Epidermal melanocyte (primary cell): Measurements from ENCODE around the gene TTC31.
A peak's percentile ranks its signal among the peaks of the same experiment; 100 is the strongest.

Source experiments
- DNase-seq: peaks from one replicate; pipeline ENCODE4 v3.0.0; 2011; ENCODE audit warnings: low spot score; ENCODE audit not compliant: insufficient read length

The TTC31 gene

DNA sequence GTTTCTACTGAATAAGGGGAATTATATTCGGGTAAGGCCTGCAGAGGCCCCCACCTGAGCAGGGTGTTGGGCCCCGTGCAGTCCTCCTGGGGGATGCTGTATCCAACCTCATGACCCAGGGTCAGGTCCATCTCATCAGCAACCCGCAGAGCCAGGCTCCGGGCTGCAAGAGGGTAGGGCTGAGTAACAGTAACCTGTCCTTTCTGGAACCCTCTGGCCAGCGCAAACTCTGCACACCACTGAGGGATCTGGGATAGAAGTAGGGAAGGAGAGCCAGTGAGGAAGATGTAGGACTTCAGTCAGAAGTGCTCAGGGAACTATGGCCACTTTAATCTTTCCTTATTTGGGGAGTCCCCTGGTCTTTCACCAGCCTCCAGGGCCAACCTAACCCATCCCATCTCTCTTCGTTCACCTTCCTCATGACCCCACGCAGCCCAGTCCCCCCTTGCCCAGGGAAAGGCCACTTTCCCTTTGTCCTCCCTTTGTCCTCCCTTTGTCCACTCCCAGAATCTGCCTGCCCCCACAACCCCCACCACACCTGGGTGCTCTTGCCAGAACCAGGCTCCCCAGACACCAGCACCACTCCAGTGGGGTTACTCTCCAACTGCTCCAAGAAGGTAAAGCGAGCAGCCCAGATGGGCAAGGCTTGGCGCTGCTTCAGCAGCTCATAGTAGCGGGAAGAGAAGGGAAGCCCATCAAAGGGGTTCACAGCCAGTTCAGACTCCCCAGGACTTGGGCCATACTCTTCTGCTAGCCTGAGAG lies 42.3 kb downstream of the TTC31 start:
- DNase-seq, result no peak

DNA sequence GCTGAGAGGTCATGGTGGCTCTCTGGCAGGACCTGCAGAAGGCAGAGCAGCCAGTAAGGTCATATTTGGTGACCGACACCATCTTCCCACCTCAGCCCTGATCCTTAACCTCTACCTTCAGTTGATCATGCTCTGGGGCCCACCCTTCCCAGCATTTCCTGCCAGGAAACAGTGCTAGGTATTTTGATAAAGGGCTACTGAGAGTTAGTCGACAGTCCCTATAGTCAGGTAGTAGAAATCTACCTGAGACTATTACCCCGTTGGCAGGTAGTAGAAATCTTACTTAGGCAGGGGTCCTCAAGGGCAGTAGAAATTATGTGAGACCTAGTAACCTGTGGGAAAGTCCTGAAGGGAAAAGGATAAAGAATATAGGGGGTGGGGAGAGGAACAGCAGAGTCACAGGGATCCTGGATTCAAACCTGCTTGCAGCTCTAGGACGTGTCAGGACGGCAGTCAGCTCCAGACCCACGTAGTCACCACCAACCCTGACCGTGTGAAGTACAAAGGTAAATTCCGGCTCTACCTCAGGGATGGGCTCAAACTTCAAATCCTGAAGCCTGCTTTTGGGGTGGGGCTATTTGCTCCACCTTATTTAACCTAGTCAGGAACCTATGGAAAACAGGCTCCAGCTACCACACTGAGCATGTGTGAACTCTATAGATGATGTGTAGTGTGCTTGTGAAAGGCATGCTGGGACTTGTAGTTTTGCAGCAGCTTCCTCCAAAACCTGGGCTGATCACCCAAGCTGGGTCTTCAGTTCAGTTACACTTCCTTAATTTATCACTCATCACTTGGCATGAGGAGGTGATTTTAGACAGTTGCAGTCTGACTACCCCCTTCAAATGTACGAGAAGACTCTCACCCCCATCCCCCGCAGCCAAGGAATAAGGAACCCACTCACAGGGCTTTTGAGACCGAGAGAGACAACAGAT lies 43.1 kb downstream of the TTC31 start, which contains the start of gene DQX1:
DQX1 (minus strand) TSS at position 515 of the 932 bp plus-strand sequence; CDS start at position 13, 502 bp downstream.
- no peak for DNase-seq

DNA sequence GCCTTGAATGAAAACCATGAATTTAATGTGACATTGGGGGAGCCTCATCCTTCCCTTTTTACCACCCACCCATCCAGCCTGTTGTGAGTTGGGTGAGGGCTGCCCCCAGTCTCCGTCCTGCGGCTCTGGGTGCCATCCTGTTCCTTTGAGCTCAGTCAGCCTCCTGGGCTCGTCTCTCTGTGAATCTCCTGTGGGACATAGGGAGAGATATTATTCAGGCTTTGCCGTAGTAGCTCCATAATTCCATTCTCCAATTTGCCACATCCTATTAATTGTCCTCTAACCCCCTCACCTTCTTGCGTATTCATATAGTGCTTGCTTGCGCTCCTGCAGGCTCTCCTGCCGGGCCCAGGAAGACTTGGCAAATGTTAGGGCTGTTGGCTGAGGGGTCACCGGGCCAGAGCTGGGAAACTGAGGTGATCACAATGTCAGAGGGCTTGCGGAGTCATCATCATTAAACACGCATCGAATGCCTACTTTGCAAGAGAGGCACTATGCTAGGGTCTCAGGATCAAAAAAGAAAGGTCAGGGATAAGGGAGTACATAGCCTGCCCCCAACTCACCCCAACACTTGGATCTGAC lies 43.9 kb downstream of the TTC31 start:
- no peak for DNase-seq

DNA sequence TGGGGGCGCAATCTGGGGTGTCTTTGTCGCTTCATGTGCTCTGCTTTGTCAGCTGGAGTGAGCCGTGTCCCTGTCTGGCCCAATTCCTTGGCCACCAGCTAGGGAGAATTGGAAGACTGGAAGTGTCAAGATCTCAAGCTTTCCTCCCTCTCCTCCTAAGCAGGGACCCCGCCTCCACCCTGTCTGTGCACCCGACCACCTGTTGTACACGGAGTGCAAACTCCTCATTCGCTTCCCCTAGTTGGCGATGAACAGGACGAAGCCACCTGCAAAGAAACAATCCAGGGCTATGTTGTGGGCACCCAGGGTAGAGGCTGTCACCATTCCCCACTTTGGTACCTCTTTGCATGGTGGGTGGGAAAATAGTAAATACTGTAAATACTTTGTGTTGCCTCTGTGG lies 44.9 kb downstream of the TTC31 start:
- no peak for DNase-seq

DNA sequence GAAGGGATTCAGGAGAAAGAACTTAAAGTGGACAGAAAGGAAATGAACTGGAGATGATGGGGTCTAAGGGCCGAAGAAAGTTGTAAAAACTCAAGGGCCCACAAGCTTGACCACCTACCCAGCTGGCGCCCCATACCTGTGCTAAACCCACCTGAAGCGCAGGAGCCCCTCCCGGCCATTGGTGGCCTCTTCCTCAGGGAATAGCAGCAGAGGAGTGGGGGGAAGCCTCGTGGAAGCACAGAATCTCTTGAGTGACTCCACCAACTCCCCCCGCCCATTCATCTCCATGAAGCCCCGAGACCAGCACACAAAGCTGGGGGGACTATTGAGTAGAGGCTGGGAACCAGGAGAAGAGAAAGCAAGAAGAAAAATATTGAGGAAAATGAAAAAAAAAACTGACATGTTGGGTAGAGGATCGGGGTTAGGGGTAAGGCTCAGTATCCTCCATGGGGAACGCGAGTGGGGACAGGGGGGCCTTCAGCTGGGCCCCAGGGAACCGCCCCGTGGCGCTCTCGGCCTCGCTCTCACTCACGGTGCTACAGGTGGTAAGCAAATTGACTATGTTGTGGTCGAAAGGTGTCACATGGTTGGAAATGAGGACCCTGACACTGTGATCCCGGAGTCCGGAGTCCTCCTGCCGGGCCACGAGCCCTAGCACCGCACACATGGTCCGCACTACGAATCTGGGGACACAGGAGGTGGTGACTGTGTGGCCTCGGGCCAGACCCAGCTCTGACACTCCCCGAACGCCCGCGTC lies 45.9 kb downstream of the TTC31 start:
- DNase-seq, result no peak

DNA sequence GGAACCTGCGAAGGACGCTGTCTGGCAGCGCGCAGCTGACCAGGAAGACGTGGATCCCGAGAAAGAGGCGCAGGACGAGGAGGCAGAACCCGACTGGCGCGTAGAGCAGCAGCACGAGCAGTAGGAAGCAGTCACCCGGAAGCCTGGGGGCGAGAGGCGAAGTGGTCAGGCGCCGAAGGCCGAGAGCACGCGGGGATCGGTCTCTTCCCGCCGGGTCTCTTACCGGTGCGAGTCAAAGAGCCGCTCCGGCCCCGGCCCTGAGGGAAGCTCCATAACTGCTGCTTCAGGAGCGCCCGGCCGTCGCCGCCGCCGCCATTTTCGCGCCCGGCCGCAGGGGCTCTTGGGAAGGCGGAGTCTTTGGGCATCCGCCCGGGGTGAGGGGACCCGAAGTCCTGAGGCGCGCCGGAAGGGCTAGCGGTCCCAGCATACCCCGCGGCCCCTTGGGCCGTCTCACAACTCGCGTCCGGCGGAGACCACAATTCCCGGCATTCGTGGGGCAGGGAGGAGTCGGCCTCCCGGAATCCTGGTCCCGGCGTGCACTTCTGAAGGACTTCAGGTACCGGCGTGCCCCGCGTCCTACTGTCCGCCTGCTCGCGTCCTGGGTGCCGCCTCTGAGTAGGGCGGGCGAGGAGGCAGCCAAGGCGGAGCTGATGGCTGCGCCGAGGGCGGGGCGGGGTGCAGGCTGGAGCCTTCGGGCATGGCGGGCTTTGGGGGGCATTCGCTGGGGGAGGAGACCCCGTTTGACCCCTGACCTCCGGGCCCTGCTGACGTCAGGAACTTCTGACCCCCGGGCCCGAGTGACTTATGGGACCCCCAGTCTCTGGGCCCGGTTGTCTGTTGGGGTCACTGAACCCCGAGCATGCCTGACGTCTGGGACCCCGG lies 46.7 kb downstream of the TTC31 start, which contains the start of the genes AUP1 and HTRA2:
AUP1 (minus strand) TSS at position 350 of the 882 bp plus-strand sequence; CDS start at position 273, 77 bp downstream.
HTRA2 (plus strand) TSS at position 577 of the 882 bp plus-strand sequence; CDS start at position 651, 74 bp downstream.
- DNase-seq, result peak; percentile 99

DNA sequence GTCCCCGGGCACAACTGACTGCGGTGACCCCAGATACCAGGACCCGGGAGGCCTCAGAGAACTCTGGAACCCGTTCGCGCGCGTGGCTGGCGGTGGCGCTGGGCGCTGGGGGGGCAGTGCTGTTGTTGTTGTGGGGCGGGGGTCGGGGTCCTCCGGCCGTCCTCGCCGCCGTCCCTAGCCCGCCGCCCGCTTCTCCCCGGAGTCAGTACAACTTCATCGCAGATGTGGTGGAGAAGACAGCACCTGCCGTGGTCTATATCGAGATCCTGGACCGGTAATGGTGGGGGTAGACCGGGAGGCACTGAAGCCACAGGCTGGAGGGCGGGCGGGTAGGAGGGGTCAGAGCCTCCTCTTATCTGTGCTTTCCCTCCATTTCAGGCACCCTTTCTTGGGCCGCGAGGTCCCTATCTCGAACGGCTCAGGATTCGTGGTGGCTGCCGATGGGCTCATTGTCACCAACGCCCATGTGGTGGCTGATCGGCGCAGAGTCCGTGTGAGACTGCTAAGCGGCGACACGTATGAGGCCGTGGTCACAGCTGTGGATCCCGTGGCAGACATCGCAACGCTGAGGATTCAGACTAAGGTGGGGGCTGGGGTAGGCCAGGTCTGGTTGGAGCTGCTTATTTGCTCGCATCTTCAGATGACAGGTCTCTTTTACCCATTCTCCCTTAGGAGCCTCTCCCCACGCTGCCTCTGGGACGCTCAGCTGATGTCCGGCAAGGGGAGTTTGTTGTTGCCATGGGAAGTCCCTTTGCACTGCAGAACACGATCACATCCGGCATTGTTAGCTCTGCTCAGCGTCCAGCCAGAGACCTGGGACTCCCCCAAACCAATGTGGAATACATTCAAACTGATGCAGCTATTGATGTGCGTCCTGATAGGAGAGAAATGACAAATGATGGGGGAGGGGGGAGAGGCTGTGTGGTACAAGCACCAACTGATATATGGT lies 47.6 kb downstream of the TTC31 start:
- no peak for DNase-seq

DNA sequence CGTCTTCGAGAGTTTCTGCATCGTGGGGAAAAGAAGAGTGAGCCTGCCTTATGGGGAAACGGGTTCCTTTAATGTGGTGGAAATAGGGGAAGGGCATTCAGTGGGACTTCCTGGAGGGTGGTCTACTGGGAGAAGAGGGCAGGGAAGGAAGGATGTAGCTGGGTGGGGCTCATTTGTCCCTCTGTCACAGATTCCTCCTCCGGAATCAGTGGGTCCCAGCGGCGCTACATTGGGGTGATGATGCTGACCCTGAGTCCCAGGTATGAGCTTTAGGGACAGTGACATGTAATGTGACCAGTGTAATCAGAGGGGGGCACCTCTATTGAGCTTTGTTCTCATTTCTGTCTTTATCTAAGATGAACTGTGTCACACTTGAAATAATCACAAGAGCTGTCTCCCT lies 48.8 kb downstream of the TTC31 start:
- DNase-seq, result no peak

DNA sequence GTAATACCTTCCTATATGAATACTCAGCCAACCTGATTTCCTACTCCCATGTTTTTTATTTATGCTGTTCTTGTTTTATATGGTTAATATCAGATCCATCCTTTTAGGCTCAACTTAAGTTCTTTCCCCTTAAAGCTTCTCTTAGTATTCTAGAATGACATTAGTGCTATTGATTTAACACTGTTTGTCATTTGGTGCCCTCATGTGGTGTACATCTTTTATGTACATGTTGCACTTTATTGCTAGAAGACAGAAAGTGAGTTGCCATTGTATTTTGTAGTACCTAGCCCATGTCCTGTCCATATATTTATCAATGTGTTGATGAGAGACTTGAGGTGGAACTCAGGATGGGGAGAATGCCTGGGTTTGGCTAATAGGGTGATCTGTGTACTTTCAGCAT lies 49.3 kb downstream of the TTC31 start:
- DNase-seq, result no peak

DNA sequence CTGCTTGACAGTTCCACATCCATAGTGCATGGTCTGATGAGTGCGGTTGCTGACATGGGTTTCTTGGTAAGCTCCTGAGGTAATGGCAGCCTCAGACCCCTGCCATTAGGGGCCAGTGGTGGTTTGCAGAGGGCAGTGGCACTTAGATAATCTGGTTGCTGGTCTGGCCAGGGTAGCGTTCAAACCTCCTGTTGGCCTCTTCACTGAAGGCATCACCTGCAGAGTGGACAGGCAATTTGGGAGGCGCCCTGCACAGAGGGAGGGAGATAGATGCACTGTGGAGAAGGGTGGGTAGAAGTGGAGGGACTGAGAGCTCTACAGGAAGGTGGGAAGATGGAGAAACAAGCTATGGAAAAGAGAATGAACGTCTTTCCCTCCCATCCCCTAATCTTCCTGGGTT lies 50.6 kb downstream of the TTC31 start:
- no peak for DNase-seq

DNA sequence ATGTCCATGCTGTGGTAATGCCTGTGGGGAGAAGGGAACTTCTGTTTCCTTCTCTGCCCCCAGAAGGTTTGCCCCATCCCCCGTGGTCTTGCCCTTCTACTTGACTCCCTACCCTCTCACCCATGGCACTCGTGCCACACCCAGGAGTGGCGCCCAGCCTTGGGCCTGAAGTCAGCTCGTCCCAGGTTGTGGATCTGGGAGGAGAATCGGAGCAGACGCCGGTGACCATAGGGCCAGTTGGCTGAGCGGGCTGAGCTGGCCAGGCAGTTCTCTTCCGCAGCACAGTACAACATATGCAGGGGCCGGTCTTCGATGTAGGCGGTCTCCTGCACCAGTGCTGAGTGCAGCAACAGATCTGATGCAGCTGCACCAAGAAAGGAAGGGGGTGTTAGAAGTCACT lies 51.5 kb downstream of the TTC31 start:
- no peak for DNase-seq

DNA sequence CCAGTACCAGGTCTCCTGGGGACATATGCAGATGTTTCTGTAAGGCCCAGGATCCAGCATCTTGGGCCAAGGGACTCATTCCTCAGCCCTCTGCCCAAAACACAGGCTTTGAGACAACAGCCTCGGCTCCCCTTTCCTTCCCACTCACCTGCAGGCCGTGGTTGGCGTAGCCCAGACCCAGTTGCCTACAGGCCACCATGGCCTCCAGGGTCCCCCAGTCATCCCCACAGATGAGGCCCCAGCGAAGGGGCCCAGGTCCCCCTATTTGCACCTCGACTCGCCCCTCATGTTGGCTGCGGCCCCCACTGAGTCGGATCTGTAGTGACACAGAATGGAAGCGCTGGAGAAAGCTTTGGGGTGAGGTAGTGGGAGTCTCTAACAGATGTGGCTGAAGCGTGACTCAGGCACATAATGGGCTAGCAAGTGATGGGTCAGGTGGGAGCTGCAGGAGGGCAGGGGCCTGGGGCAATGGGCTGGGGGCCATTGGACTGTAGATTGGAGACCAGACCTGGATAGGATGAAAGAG lies 52.6 kb downstream of the TTC31 start:
- no peak for DNase-seq

DNA sequence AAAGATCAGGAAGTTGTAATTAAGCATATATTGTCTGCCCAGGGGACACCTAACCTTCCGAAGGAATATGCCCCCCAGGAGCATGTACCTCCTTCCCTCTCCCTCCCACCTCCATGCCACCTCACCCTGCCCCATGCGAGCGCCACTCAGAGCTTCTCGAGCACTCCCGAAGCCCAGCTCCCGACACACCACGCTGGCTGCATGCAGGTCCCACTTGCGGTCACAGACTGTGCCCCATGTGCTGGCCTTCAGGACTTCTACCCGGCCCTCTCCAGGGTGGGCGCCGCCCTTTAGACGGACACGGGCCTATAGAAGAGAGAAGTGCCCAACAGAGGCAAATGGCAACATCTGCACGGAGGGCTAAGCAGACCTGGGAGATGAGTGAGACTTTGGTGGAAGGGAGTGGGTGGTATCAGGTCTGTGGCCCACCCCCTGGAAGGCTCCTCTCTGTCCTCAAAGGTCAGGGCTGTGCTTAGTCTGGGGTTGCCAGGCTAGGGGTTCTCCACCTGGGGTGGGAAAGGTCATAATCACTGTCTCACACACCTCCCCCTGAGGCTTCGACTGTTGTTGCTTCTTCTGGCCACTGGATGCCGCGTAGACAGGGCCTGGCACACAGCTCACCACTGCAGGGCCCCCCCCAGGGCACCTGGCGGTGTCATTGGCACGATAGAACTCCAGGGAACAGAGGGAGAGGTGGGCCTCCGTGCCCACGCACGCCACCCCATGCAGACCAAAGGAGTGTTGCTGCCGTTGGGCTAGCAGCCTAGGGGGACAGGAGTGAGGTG lies 53.5 kb downstream of the TTC31 start:
- no peak for DNase-seq

DNA sequence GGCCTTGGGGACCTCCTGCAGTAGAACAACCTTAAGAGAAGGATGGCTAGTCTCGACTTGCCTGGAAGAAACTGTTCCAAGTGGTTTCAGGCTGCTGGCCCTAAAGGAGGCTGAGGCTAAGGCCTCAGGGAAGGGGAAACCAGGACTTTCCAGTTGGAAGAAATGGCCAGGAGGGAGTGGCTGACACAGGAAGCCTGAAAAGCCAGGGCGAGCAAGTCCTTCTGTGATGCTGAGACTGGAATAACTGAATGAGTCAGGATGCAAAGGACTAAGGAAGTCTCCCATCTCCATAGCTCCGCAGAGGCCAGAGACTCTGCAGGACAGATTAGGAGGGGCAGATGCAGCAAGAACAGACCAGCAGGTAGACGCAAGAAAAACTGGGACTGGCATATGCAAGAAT lies 54.3 kb downstream of the TTC31 start:
- DNase-seq, result no peak

DNA sequence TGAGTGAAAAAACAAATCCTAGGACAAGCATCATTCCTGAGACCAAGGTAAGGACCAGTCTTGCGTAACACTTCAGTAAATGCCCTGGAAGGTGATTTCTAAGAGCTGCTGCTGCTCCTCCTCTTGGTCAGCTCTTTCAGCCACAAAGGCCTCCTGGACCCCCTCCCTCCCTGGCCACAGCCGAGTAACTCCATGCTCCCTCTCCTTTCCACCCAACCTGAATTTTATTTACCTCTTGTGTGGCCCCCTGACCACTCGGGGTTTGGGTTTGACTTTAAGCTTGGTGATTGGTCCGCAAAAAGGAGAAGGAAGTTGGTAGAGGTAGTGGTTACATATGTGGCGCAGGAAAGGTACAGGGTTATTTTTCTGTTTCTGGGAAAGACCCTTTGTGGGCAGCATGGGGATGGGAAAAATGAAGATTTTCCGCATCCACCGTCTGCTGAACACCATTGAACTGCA lies 56.0 kb downstream of the TTC31 start:
- DNase-seq, result no peak

DNA sequence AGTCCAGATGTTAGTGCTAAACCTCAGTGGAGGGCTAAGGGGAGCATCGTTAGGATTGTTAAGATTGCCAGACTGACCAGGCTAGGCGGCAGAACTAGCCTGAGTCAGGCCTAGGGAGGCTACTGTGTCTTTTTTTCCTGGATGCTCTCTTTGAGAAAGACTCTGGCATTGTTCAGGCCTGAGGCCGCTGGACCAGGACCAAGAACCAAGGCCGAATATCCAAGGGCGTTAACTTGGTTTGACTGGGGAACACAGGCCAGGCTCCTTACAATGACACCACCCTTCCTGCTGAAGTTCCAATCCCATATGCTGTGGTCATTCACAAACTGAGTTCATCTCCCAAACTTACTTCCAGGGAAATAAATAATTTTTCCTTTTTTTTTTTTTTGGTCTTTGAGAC lies 57.4 kb downstream of the TTC31 start:
- no peak for DNase-seq

DNA sequence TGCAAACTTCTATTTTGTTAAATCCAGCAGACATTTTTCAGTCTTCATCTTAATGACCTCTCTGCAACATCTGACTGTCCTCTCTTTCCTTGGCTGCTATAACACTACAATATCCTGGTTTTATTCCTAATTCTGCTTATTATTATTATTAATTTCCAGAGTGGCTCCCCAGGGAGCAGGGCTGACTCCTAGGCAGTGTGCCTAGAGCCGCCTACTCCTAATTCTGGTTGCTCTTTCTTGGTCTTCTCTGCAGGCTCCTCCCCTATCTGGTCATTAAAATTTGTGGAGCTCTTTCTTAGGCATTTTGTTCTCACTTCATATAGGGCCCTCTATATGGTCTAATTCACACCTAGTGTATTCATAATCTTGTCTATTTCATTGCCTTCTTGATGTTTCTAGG lies 60.1 kb downstream of the TTC31 start:
- no peak for DNase-seq
